K562 (cell line): ENCODE measurements around the gene PHLDB1. TPM values are rescaled to one million over a fixed set of nuclear protein-coding genes. Genes with fewer than 3 reads are reported as not detected.

Experiments used
- ADNP ChIP-seq: fragments of 200-800 bp; sonication (Bioruptor generic); IDR thresholded peaks from 2 replicates; pipeline ENCODE4 v1.6.1; 2016; ENCODE audit warnings: missing genetic modification characterization, missing compliant biosample characterization
- CREBBP ChIP-seq: IDR thresholded peaks from one replicate; pipeline ENCODE4 v1.6.1; 2012; ENCODE audit warnings: low read depth, mild to moderate bottlenecking, control low read depth, inconsistent platforms, low read length
- GTF2E2 ChIP-seq: fragments of 200-800 bp; sonication (Bioruptor generic); IDR thresholded peaks from 2 replicates; pipeline ENCODE4 v1.6.1; 2016; ENCODE audit warnings: missing genetic modification characterization, missing compliant biosample characterization
- HNRNPK ChIP-seq: fragments of 200-400 bp; formaldehyde crosslinking; IDR thresholded peaks from one replicate; pipeline ENCODE4 v1.6.1; 2018; ENCODE audit warnings: mild to moderate bottlenecking, low read depth, low read length; ENCODE audit not compliant: poor library complexity, severe bottlenecking
- MAFG ChIP-seq: fragments of 450-650 bp; conservative IDR thresholded peaks from 2 replicates; pipeline ENCODE4 v1.6.1; 2016; ENCODE audit warnings: missing genetic modification characterization, missing compliant biosample characterization
- MAX ChIP-seq: sonication (generic); formaldehyde crosslinking; IDR thresholded peaks from 2 replicates; pipeline ENCODE4 v1.9.0; 2022; ENCODE audit warnings: mild to moderate bottlenecking, missing genetic modification reagents
- MAZ ChIP-seq, 2 experiments: fragments of 450-650 bp in 1 of 2; sonication (generic) in 1 of 2; formaldehyde crosslinking; IDR thresholded peaks in 1 of 2; conservative IDR thresholded peaks in 1 of 2; 2 replicates each; pipeline versions ENCODE4 v1.4.0 to v1.5.0; 2020; ENCODE audit warnings: mild to moderate bottlenecking in 1 of 2, missing genetic modification reagents in 1 of 2
- OTX1 ChIP-seq: fragments of 450-650 bp; formaldehyde crosslinking; IDR thresholded peaks from 2 replicates; pipeline ENCODE4 v1.4.0; 2022; ENCODE audit warnings: mild to moderate bottlenecking
- POU5F1 ChIP-seq: fragments of 150-350 bp; IDR thresholded peaks from 2 replicates; pipeline ENCODE4 v1.6.1; 2014; ENCODE audit warnings: borderline replicate concordance, low read length, low read depth, mild to moderate bottlenecking; ENCODE audit not compliant: partially characterized antibody
- RB1 ChIP-seq: fragments of 450-650 bp; IDR thresholded peaks from 2 replicates; pipeline ENCODE4 v1.6.1; 2017; ENCODE audit warnings: low read depth, mild to moderate bottlenecking
- RBM25 ChIP-seq: fragments of 200-400 bp; formaldehyde crosslinking; IDR thresholded peaks from 2 replicates; pipeline ENCODE4 v1.6.1; 2018; ENCODE audit warnings: low read length, low read depth, moderate library complexity; ENCODE audit not compliant: severe bottlenecking
- SAP30 ChIP-seq: fragments of 200-600 bp; sonication (generic); IDR thresholded peaks from 2 replicates; pipeline ENCODE4 v1.6.1; 2012; ENCODE audit warnings: borderline replicate concordance, low read depth, mild to moderate bottlenecking, moderate library complexity, low read length, control low read depth, inconsistent platforms; ENCODE audit not compliant: insufficient read depth, poor library complexity, severe bottlenecking
- SFPQ ChIP-seq: fragments of 200-400 bp; formaldehyde crosslinking; IDR thresholded peaks from 2 replicates; pipeline ENCODE4 v1.6.1; 2017; ENCODE audit warnings: mild to moderate bottlenecking, low read depth, low read length, moderate library complexity
- TFAP4 ChIP-seq: sonication (generic); formaldehyde crosslinking; IDR thresholded peaks from 2 replicates; pipeline ENCODE4 v1.8.0; 2022; ENCODE audit warnings: missing genetic modification reagents, mild to moderate bottlenecking, moderate library complexity, borderline replicate concordance
- ZBTB12 ChIP-seq: fragments of 250-450 bp; sonication (Bioruptor Pico); IDR thresholded peaks from 2 replicates; pipeline ENCODE4 v1.4.0; 2020
- ZBTB33 ChIP-seq: sonication (generic); formaldehyde crosslinking; IDR thresholded peaks from 2 replicates; pipeline ENCODE4 v1.8.1; 2023; ENCODE audit warnings: mild to moderate bottlenecking, missing genetic modification reagents
- ZFP36 ChIP-seq: fragments of 150-350 bp; IDR thresholded peaks from 2 replicates; pipeline ENCODE4 v1.6.1; 2018; ENCODE audit warnings: low read length, low read depth; ENCODE audit not compliant: partially characterized antibody
- ZNF324 ChIP-seq: fragments of 250-450 bp; sonication (Bioruptor Pico); IDR thresholded peaks from 2 replicates; pipeline ENCODE4 v1.4.0; 2020; ENCODE audit warnings: mild to moderate bottlenecking
- ZNF764 ChIP-seq: fragments of 250-450 bp; sonication (Bioruptor Pico); IDR thresholded peaks from 2 replicates; pipeline ENCODE4 v1.4.0; 2020; ENCODE audit warnings: low read depth, mild to moderate bottlenecking, moderate library complexity
- polyA plus RNA-seq, 8 experiments: library from polyadenylated mRNA; depleted of rRNA in 4 of 8; stranded (reverse) in 5 of 8; unstranded in 3 of 8; fragments of >200 nt; fragmentation: Nextera tagmentation in 2 of 8; fragmentation: Illumina TruSeq in 1 of 8; extraction: Ambion mirVana in 2 of 8; extraction: Trizol in 1 of 8; gene quantifications; 2 replicates each; pipeline versions ENCODE4 v1.2.1 to v1.2.3, GENCODE V29; 2011 to 2014; ENCODE audit warnings: inconsistent platforms in 1 of 8, missing spikeins in 1 of 8
- total RNA-seq, 7 experiments: library from RNA; depleted of rRNA in 6 of 7; stranded (reverse); fragments of >200 nt in 6 of 7; fragmentation: Illumina TruSeq in 2 of 7; extraction: Trizol in 2 of 7; gene quantifications; 2 replicates each; pipeline versions ENCODE4 v1.2.1 to v1.2.3, GENCODE V29; 2011 to 2021; ENCODE audit warnings: low replicate concordance in 1 of 7

Gene PHLDB1
- total and polyA plus RNA-seq, 9 of the 15 experiments (the other 6 are each of a cell fraction or from before 2014, with no cell fraction given) = 2.0 to 28.7 (median 16.2) TPM

- TF ChIP-seq CREBBP (no peak), OTX1 (CRISPR knock-in tag) (no peak), GTF2E2 (tag) (no peak), MAX (CRISPR knock-in tag) (peak; percentile 44; the same call in 1 of the 2 replicates), ZNF324 (CRISPR knock-in tag) (no peak), ADNP (tag) (no peak), TFAP4 (CRISPR knock-in tag) (no peak), RB1 (no peak), ZBTB33 (CRISPR knock-in tag) (no peak), SAP30 (no peak), POU5F1 (no peak), ZNF764 (no peak), HNRNPK (no peak), SFPQ (no peak), MAZ (CRISPR knock-in tag; conservative IDR thresholded peaks at IDR 0.05 in 1 of 2, IDR thresholded peaks at IDR 0.05 in 1 of 2) (0 out of 4 replicates have a peak, but pooled peaks of 1 of the 2 experiments have one; percentile 16), MAFG (no peak), RBM25 (peak; percentile 86), ZFP36 (peak; percentile 86), ZBTB12 (no peak)
These were observed 21.6 kb downstream of the PHLDB1 start (continued) for GRCh38 chr11:118628861-118629549.
